HG02981 (cell line): ENCODE results near the gene ARL8B.
A peak's percentile ranks its signal among the peaks of the same experiment; 100 is the strongest.
"Not testable (repeated sequence)": the region's sequence is repeated elsewhere in the genome, so short reads cannot be mapped to it uniquely, and the experiment has no call there.

Source experiments
- ATAC-seq: cut with Tn5 transposase; IDR thresholded peaks from one replicate; pipeline ENCODE4 v1.9.1; 2021; ENCODE audit warnings: mild to moderate bottlenecking, moderate library complexity; ENCODE audit not compliant: unreplicated experiment

ARL8B gene

DNA sequence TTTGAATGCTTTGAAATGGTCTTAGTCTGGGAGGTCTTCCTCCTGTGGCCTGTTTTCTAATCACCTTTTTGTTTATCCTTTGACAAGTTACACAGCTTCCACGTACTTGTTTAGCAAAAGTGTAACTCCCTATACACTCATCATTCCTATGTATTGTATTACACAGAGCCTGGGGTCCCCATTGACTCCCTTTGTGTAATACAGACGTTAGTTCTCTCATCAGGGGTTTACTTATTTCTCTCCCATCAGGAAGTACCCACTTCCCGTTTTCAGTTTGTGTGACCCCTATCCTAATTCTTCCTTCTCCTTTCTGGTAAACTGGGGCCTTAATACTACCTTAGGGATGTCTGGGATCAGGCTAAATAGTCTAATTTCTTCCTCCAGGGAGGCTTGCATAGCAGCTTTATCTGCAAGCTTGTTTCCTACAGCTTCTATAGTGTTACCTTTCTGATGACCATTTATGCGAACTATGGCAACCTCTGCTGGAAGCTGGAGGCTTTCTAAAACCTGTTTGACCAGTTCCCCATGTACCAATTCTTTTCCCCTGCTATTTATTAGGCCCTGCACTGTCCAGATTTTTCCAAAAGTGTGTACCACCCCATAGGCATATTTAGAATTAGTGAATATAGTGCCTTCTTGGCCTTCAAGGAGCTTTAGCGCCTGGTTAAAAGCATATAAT, 22.4 kb downstream of the ARL8B start:
- ATAC-seq, result no peak

DNA sequence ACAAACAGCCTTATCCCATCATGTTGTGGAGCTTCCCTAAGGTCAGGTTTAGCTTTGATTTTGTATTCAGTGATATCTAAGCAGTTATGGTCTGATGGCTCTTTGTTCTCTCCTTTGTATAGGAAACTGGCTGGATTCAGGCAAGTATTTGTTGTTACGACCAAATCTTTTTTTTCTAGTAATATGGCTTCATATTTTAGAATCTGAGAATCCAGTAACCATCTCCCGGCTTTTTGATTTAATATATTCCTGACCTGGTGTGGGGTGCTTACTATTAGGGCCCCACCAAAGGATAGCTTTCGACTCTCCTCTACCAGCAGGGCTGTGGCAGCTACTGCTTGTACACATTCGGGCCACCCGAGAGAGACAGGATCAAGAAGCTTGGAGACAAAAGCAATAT, 23.0 kb downstream of the ARL8B start:
- ATAC-seq, result no peak

DNA sequence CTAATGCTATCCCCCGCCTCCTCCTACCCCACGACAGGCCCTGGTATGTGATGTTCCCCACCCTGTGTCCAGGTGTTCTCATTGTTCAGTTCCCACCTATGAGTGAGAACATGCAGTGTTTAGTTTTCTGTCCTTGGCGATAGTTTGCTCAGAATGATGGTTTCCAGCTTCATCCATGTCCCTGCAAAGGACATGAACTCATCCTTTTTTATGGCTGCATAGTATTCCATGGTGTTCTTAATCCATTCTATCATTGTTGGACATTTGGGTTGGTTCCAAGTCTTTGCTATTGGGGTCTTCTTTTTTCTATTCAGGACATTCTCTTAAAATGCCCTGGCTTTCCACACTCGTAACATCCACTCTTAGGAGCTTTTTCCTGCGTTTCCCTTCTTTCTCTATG, 25.1 kb downstream of the ARL8B start:
- not testable (repeated sequence) for ATAC-seq

DNA sequence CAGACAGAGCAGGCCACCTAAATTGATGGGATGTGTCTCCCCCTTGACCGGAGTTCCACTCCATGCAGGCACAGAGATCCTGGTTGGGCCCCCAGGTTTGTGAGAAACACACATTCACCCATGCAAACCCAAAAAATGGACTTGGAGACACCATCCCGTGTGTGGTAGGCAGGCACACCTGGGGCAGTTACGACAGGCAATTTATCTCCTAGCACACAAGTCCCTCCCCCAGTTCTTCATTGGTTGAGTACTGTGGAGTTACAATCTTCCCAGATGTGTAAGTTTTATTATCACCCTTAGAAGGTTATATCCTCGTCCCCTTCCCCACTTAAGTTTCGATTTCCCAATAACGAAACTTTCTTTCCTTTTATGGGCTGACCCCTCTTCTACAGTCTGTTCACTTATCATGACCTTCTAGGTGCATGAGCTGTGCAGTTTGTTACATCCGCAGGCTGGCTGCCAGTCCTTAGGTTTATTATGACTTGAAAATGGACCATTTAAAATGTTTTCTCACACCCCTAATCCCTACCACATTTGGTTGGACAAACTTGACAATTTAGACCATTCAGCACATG, 27.3 kb downstream of the ARL8B start:
- no peak for ATAC-seq

DNA sequence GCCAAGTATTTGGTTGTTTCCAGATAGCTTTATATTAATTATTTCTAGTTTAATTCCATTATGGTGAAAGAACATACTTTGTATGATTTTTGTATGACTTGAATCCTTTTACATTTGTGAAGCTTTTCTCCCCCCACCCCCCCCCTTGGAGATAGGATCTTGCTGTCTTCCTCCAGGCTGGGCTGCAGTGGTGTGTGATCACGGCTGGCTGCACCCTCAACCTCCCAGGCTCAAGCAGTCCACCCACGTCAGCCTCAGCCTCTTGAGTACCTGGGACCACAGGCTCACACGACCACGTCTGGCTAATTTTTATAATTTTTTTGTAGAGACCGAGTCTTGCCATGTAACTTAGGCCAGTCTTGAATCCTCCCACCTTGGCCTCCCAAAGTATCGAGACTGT, 29.5 kb downstream of the ARL8B start:
- no peak for ATAC-seq

DNA sequence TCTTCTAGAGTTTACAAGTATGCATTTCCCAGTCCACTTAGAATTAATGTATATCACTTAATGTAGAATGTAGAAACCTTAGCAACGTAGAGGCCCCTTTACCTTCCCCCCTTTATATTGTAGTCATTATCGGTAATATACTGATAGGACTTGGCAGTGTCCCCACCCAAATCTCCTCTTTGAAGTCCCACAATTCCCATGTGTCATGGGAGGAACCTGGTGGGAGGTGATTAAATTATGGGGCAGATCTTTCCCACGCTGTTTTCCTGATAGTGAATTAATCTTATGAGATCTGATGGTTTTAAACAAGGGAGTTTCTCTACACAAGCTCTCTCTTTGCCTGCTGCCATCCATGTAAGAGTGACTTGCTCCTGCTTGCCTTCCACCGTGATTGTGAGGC, 31.0 kb downstream of the ARL8B start:
- ATAC-seq, result no peak

DNA sequence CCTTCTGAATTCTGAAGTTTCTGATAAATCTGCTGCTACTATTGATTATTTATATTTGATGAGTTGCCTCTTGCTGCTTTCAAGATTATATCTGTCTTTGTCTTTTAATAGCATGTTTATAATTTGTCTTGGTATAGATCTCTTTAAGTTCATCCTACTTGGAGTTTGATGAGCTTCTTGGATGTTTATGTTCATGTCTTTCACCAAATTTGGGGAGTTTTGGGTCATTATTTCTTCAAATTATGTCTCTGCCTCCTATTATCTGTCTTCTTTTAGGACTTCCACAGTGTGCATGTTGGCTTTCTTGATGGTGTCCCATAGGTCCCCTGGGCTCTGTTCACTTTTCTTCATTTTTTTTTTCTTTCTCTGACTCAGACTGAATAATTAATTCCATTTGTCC, 33.1 kb downstream of the ARL8B start:
- ATAC-seq, result no peak

DNA sequence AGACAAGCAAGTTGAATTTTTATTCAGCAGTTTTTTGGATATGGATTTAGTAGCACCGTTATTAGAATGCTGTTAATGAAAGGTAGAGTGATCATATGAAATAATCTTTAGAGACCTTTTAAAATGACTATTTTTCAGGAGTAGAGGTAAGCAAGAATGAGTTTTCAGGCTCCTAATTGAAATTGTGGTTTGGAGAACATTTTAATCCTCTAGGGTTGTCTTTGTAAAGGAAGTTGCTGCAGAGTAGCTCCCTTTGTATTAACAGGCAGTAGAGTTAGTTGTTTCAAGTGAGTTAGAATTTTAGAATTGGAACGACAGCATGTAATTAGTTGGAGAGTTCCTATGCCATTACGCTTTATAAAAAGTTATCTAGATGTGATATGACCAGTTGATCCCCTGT, 38.2 kb downstream of the ARL8B start:
- ATAC-seq, result no peak

DNA sequence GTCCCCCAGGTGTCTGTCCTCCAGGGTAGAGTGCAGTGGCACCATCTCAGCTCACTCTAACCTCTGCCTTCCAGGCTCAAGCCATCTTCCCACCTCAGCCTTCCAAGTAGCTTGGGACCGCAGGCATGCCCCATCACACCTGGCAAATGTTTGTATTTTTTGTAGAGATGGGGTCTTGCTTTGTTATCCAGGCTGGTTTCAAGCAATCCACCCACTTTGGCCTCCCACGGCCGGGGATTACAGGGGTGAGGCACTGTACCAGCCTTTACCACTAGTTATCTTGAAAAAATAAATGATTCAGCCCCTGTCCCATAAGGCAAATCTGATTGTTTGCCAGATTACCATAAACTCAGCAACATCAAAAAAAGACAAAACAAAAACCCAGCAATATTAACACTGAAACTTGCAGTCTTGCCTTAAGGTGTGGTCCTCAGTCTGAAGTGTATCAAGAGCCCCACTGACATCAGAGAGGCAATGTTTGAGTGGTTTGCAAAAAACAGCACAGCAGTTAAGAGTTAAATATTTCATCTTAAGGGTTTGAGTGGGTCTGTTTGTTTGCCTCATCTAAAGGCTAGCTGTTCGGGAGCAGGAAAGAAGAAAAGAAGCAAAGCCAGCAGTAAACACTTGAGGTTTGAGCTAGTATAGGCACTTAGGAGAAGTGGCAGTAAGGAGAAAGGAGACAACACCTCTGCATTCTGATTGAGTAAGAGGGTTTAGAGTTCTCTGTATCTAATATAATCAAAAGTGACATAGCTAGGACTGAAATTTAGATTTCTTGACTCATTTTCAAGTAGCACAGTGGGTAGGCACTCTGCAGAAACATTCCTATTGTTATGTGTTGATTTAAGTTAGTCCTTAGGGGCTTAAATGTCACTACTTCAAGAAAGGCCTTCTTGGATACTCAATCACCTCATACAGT, 39.1 kb downstream of the ARL8B start:
- ATAC-seq, result no peak

DNA sequence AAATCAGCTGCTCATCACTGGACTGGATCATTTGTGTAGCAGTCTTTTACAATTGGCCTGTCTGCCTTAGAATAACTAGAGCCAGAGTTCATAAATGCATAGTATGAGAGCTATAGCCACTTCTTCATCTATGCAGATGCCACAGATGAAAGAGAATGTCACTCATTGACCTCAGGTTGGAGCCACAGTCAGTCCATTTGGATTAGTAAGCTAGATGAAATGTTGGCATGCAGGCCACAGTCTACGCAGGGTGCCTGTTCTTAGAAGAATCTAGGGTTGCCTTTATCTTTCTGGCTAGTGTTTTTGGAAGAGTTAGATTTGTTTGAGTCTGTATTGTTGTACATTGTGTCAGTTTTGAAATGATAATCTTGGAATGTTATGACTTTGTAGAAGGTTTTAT, 40.0 kb downstream of the ARL8B start:
- no peak for ATAC-seq

DNA sequence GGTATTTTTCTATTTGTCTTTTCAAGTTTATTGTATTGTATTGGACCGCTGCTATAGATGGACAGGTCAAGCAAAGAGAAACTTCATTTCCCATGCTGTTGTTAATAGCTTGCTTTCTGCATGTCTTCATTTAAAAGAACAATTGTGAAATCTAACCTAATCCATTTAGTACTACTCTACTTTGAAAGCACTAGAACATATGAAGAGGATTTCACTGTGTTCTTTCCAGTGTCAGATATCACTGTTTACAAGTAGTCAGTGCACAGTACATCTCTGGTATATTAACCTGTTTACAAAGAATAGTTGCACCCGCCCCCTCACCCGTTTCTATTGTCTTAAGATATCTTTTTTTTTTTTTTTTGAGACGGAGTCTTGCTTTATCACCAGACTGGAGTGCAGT, 43.6 kb downstream of the ARL8B start:
- no peak for ATAC-seq

DNA sequence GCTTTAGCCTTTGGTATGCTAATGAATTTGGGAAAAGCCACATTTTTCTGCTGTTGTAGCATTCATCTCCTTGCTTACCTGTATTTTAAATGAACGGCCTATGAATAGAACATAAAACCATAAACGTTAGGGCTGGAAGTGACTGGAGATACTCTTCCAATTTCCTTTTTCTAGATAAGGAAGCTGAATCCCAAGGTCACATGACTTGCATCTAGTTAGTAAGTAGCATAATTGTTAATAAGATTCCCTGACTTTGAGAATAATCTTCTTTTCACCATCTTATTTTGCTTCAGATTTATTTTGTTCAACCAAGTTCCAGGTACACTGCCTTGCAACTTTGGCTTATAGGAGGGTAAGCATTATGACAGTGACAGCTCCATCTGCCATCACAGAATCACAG, 44.8 kb downstream of the ARL8B start:
- ATAC-seq, result no peak

DNA sequence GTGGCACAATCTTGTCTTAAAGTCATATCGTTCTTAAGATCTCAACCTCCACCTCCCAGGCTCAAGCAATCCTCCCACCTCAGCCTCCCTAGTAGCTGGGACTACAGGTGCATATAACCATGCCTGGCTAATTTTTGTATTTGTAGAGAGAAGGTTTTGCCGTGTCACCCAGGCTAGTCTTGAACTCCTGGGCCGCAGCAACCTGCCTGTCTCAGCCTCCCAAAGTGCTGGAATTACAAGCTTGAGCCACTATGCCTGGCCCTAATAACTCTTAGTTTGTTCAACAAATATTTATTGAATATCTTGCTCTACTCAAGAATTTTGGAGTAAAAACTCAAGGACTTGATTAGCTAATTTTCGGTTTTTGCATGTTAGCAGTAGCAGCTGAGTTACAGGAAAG, 46.0 kb downstream of the ARL8B start:
- no peak for ATAC-seq

DNA sequence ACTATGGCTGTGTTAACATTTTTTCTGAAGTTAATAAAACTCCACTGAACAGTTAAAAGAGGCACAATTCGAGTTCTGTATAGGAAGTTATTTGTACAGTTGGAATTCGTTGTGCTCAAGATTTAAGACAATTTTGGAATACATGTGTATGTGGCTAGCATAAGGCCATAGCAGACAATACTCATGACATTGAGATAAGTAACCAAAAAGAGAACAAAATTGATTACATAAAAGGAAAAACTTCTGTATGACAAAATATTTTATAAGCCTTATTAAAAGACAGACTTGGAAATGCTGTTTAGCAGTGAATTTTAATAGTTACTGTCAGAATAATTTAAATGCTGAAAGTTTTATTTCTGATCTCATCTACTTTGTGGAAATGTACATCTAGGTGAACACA, 47.7 kb downstream of the ARL8B start:
- ATAC-seq, result no peak

DNA sequence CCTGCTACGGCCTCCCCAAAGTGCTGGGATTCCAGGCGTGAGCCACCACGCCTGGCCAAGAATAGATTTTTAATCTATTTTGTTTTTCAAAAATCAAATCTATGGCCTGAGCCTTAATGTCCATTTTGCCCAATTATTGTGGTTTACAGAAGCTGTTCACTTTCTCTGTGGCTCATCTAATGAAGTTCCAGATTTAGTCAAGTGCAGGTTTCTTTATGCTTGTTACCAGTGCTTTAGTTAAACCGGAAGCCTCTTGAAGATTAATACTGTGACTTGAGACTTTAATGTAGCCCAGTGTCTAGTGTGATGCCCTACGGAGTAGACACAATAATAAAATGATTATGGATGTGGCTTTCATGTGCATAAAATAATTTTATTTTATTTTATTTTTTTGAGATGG, 48.9 kb downstream of the ARL8B start:
- no peak for ATAC-seq

DNA sequence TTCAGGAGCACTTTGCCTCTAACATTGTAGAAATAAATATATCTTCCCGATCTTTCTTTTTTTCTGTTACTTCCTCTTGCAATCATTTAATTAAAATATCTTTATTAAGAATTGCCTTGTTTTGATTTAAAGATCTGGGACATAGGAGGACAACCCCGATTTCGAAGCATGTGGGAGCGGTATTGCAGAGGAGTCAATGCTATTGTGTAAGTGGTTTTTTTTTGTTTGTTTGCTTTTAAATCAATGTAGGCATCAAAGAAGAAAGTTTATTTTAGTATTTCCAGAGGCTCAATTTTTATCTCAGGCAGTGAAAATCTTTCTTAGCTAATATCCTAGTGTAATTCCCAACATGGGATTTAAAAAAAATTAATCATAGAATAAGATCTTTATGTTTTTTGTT, 49.9 kb downstream of the ARL8B start:
- ATAC-seq, result no peak

DNA sequence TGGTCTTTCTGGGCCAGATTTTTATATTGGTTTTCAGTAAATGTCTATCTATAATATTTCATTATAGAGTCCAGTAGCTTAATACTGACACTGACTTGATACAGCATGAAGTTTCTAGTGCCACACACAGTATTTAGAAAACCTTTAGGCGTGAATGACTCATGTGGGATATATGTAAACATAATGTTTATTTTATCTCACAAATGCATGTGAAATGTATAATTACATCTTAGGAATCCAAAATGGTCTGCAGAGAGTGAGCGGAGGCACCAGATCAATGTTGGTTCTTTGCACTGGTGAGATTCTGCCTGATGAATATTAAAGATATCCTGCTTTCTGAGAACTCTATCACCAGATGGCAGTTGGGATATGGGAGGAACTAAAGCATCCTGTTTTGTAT, 56.9 kb downstream of the ARL8B start:
- ATAC-seq, result not testable (repeated sequence)

DNA sequence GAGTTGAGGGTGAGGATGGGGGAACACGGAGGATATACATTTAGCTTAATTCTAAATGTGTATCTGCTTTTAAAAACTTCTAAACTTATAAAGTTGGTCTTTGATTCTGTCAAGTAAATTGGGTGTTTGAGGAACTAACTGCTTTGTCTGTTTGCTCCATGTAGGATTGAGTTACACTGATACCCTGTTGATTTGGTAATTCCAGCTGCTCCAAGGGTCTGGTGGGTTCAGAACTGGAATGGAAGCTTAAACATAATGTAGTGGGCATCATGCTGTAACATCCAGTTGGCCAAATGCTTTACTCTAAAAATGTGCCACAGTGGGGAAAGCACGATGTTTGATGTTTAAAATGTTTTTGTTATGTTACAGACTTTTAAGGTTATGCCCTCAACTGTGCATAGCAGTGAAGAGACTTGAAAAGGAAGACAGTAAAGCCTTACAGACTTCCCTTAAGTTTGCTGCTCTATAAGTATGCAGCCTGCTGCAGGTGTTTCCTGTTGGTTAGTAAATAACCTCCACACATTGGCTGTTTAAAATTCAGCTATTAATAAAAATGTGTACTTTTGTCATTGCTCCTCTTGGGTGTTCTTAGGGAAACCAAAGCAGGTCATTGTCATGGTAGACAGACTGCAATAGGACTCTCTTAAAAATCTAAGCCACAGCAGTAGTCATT, 59.5 kb downstream of the ARL8B start:
- ATAC-seq, result peak; percentile 57

DNA sequence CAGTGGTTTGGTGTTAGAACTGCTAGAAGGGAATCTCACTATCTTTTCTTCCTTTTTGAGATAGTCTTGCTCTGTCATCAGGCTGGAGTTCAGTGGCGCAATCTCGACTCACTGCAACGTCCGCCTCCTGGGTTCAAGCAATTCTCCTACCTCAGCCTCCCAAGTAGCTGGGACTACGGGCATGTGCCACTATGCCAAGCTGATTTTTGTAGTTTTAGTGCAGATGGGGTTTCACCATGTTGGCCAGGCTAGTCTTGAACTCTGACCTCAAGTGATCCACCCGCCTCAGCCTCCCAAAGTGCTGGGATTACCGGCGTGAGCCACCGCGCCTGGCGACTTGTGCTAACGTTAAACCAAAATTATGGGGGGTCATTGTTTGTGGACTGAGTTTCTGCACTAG, 61.6 kb downstream of the ARL8B start:
- ATAC-seq, result not testable (repeated sequence)

DNA sequence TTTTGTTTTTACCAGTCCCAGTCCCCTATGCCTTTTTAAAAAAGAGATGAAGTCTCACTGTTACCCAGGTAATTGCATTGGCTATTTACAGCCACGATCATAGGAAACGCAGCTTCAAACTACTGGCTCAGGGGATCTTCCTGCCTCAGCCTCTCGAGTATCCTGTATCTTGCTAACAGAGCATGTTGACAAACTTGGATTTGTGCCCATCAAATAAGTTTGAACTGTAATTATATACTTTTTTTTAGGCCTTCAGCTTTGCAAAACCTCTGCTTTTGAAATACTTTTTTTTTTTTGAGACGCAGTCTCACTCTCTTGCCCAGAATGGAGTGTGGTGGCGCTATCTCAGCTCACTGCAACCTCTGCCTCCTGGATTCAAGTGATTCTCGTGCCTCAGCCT, 62.4 kb downstream of the ARL8B start:
- ATAC-seq, result no peak

DNA sequence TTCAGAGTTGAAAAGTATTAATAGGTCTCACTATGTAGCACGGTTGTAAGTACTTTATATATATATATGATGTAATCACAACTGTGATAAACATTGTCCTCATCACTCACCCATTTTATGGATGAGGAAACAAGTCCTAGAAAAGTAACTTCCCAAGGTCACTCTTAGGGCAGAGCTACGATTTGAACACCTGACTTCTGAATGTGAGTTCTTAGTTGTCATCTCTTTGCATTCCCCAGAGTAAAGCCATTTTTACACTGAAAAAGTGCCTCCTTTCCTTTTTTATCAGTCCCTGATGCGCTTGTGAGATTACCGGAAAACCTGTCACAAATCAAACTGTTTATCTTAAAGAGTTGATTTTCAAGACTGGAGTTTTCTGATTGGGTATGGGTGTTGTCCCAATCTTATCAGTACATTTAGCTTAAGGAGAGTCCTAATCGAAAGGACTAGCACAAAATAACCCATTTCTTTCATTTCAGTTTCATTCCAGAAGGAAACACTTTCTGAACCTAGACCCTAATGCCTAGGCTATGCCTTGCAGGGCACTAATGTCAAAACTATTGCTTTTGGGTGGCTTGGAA, 63.1 kb downstream of the ARL8B start:
- ATAC-seq, result no peak
